RWPE1 (cell line): ENCODE measurements around the gene GALK1.
A peak's percentile ranks its signal among the peaks of the same experiment; 100 is the strongest.

Experiments used
- CTCF ChIA-PET: fragments of 350-600 bp; sonication (Branson Sonifier 250); formaldehyde crosslinking; extraction: SDS; loops from one replicate; lab custom pipeline; 2021; lab: Yijun Ruan, JAX
- POLR2A ChIA-PET: fragments of 400-600 bp; formaldehyde crosslinking; extraction: SDS; loops from one replicate; lab custom pipeline; 2020; ENCODE audit warnings: antibody characterized with exemption; ENCODE audit not compliant: low non-redundant PET; lab: Yijun Ruan, JAX
- DNase-seq: peaks from one replicate; pipeline ENCODE4 v3.0.0; 2012; ENCODE audit warnings: low spot score
- H3K27ac ChIP-seq: fragments of 450-650 bp; 2 replicates; pipeline ENCODE4 v1.5.1; 2017
- CTCF ChIP-seq: fragments of 450-650 bp; conservative IDR thresholded peaks from 2 replicates; pipeline ENCODE4 v1.5.1; 2017; ENCODE audit warnings: low read depth, mild to moderate bottlenecking

GALK1 gene

GRCh38 chr17:75731086-75731715 lies 33.8 kb downstream of the GALK1 start:
- ChIA-PET POLR2A (no interaction called here), CTCF (interaction anchor here (0.9 to 1.7 kb wide), 3 partner anchors 16 to 51 kb away, joined by 3 to 7 read pairs (median 4); no protein-coding TSS in a partner anchor)
- peak overlapping the region; percentile 98 for H3K27ac ChIP-seq
- TF ChIP-seq CTCF: no peak
- DNase-seq: no peak

- ChIA-PET CTCF (interaction anchor here (1.7 kb wide), 1 partner anchor 50 kb away, joined by 7 read pairs; no protein-coding TSS in a partner anchor), POLR2A (no interaction called here)
- H3K27ac ChIP-seq: peak overlapping the region; percentile 98
- no peak for DNase-seq
- no peak for TF ChIP-seq CTCF
Observed at GRCh38 chr17:75730065-75730464, 34.9 kb downstream of the GALK1 start.

GRCh38 chr17:75729351-75729750 lies 35.6 kb downstream of the GALK1 start:
- peak overlapping the region; percentile 98 for H3K27ac ChIP-seq
- CTCF ChIA-PET: no interaction called here
- POLR2A ChIA-PET: no interaction called here
- DNase-seq: no peak
- TF ChIP-seq CTCF: no peak

DNA sequence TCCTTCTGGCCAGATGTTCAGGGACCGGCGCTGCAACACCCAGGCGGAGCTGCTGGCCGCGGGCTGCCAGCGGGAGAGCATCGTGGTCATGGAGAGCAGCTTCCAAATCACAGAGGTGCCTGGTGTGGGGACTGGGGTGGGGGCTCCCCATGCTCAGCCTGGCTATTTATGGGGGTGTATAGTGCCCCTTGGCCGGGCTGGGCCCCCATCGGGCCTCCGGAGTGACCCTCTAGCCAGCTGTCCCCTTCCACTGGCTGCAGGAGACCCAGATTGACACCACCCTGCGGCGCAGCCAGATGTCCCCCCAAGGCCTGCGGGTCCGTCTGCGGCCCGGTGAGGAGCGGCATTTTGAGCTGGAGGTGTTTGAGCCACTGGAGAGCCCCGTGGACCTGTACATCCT lies 37.6 kb downstream of the GALK1 start:
- no peak for TF ChIP-seq CTCF
- POLR2A ChIA-PET: no interaction called here
- no peak for DNase-seq
- H3K27ac ChIP-seq: peak overlapping the region; percentile 98
- CTCF ChIA-PET: interaction anchor here (0.6 to 1.3 kb wide), 2 partner anchors 23 to 94 kb away, joined by 3 to 5 read pairs; partner anchors contain the start of gene SMIM5

- peak overlapping the region; percentile 98 for H3K27ac ChIP-seq
- DNase-seq: no peak
- no peak for TF ChIP-seq CTCF
- ChIA-PET POLR2A (interaction anchor here (0.7 kb wide), 1 partner anchor 97 kb away, joined by 3 read pairs; no protein-coding TSS in a partner anchor), CTCF (interaction anchor here (0.5 to 1.1 kb wide), 3 partner anchors 50 to 100 kb away, joined by 3 to 4 read pairs (median 3); no protein-coding TSS in a partner anchor)
Observed at GRCh38 chr17:75725504-75725903, 39.5 kb downstream of the GALK1 start.

- DNase-seq: no peak
- ChIA-PET POLR2A (interaction anchor here (4.0 kb wide), 1 partner anchor 40 kb away, joined by 39 read pairs; no protein-coding TSS in a partner anchor), CTCF (interaction anchor here (0.6 to 1.1 kb wide), 3 partner anchors 45 to 133 kb away, joined by 3 to 4 read pairs (median 4); no protein-coding TSS in a partner anchor)
- TF ChIP-seq CTCF: no peak
- peak overlapping the region; percentile 98 for H3K27ac ChIP-seq
Observed at GRCh38 chr17:75724016-75725003, 40.7 kb downstream of the GALK1 start.
